Adrenal gland (tissue), 5 donors: ENCODE results near the gene MOB1B.

ENCODE experiments used
- POLR2A ChIP-seq, 2 donors: fragments of 450-650 bp; IDR thresholded peaks; one replicate each; pipeline ENCODE4 v1.6.1; 2017; ENCODE audit warnings: antibody characterized with exemption in 2 of 2, mild to moderate bottlenecking in 2 of 2, moderate library complexity in 1 of 2
- TF ChIP-seq, protein P1 (sequence below), 6 experiments: fragments of 450-650 bp in 4 of 6; fragments of 200-600 bp in 2 of 6; sonication (generic) in 1 of 6; IDR thresholded peaks; 1 replicate in 5 of 6; 2 replicates in 1 of 6; pipeline versions ENCODE4 v1.5.1 to v1.8.0; 2016 to 2021; ENCODE audit warnings: antibody characterized with exemption in 6 of 6, mild to moderate bottlenecking in 2 of 6, moderate library complexity in 1 of 6
- donor health status: DM: no; HTN: no; CAD: no.

- TF ChIP-seq, protein P1, sequence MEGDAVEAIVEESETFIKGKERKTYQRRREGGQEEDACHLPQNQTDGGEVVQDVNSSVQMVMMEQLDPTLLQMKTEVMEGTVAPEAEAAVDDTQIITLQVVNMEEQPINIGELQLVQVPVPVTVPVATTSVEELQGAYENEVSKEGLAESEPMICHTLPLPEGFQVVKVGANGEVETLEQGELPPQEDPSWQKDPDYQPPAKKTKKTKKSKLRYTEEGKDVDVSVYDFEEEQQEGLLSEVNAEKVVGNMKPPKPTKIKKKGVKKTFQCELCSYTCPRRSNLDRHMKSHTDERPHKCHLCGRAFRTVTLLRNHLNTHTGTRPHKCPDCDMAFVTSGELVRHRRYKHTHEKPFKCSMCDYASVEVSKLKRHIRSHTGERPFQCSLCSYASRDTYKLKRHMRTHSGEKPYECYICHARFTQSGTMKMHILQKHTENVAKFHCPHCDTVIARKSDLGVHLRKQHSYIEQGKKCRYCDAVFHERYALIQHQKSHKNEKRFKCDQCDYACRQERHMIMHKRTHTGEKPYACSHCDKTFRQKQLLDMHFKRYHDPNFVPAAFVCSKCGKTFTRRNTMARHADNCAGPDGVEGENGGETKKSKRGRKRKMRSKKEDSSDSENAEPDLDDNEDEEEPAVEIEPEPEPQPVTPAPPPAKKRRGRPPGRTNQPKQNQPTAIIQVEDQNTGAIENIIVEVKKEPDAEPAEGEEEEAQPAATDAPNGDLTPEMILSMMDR (IDR thresholded peaks at IDR 0.05), result no peak
- no peak for TF ChIP-seq POLR2A (IDR thresholded peaks at IDR 0.05)
Observed at GRCh38 chr4:70931347-70931746, 29.2 kb downstream of the MOB1B start.
